ENCODE data around the gene CBLB.

Gene CBLB

DNA sequence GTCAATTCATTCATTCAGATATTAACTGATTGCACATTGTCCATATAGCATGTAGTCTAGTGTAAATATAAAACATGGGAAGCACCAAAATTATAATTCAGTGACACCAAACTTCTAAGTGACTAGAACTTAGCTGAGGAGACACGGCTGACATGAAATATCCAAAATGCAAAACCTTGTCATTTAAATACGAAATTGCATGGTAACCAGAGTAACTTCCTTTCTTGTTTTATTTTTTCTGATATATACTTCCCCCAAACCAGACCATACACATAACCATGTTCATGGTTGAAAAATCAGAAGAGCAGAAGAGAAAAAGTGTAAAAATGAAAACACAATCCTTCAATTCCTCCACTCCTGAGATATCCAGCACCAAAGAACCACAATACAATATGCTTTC, 38.0 kb downstream of the CBLB start:
- no peak overlapping the region for H3K4me3 ChIP-seq (ENCODE audit: low read length)
- TF ChIP-seq, protein P1, sequence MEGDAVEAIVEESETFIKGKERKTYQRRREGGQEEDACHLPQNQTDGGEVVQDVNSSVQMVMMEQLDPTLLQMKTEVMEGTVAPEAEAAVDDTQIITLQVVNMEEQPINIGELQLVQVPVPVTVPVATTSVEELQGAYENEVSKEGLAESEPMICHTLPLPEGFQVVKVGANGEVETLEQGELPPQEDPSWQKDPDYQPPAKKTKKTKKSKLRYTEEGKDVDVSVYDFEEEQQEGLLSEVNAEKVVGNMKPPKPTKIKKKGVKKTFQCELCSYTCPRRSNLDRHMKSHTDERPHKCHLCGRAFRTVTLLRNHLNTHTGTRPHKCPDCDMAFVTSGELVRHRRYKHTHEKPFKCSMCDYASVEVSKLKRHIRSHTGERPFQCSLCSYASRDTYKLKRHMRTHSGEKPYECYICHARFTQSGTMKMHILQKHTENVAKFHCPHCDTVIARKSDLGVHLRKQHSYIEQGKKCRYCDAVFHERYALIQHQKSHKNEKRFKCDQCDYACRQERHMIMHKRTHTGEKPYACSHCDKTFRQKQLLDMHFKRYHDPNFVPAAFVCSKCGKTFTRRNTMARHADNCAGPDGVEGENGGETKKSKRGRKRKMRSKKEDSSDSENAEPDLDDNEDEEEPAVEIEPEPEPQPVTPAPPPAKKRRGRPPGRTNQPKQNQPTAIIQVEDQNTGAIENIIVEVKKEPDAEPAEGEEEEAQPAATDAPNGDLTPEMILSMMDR (conservative IDR thresholded peaks at IDR 0.05; ENCODE audit: low read depth, low read length), result no peak
- no peak for DNase-seq (ENCODE audit: low read depth)

GRCh38 chr3:105829871-105830622, 38.8 kb downstream of the CBLB start:
- no peak overlapping the region for H3K4me3 ChIP-seq (ENCODE audit: low read length)
- TF ChIP-seq, protein P1 (conservative IDR thresholded peaks at IDR 0.05; ENCODE audit: low read depth, low read length), result no peak
- no peak for DNase-seq (ENCODE audit: low read depth)

DNA sequence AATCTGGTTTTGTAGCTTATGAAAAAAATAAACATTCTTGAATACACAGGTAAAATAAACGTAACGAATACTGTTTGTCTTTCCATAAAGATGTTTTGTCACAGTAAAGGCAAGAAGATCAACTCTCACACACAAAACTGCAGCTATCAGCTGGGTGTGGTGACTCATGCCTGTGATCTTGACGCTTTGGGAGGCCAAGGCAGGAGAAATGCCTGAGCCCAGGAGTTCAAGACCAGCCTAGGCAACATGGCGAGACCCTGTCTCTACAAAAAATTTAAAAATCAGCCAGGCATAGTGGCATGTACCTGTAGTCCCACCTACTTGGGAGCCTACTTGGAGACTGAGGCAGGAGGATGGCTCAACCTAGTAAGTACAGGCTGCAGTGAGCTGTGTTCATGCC, 39.6 kb downstream of the CBLB start:
- H3K4me3 ChIP-seq (ENCODE audit: low read length), result no peak overlapping the region
- DNase-seq (ENCODE audit: low read depth), result no peak
- TF ChIP-seq, protein P1 (conservative IDR thresholded peaks at IDR 0.05; ENCODE audit: low read depth, low read length), result no peak

GRCh38 chr3:105828703-105829102, 40.1 kb downstream of the CBLB start:
- TF ChIP-seq, protein P1 (conservative IDR thresholded peaks at IDR 0.05; ENCODE audit: low read depth, low read length), result no peak
- H3K4me3 ChIP-seq (ENCODE audit: low read length), result no peak overlapping the region
- DNase-seq (ENCODE audit: low read depth), result no peak

DNA sequence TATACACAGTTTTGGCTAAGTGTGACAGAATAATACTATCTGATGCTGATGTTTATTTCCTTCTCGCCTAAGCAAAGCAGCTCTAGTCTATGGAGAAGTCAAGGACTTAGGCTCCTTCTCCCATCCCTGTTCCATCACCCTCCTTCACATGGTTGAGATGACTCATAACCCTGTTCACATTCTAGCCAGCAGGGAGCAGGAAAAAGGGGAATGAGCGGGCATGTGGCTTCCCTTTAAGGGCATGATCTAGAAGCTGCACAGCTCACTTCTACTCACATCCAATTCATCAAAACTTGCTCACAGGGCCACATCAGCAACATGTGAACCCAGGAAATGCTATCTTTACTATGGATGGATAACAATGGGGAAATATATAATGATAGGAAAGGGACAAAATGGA, 40.9 kb downstream of the CBLB start:
- H3K4me3 ChIP-seq (ENCODE audit: low read length), result no peak overlapping the region
- peak; percentile 78 for DNase-seq (ENCODE audit: low read depth)
- TF ChIP-seq, protein P1 (conservative IDR thresholded peaks at IDR 0.05; ENCODE audit: low read depth, low read length), result peak; percentile 67

DNA sequence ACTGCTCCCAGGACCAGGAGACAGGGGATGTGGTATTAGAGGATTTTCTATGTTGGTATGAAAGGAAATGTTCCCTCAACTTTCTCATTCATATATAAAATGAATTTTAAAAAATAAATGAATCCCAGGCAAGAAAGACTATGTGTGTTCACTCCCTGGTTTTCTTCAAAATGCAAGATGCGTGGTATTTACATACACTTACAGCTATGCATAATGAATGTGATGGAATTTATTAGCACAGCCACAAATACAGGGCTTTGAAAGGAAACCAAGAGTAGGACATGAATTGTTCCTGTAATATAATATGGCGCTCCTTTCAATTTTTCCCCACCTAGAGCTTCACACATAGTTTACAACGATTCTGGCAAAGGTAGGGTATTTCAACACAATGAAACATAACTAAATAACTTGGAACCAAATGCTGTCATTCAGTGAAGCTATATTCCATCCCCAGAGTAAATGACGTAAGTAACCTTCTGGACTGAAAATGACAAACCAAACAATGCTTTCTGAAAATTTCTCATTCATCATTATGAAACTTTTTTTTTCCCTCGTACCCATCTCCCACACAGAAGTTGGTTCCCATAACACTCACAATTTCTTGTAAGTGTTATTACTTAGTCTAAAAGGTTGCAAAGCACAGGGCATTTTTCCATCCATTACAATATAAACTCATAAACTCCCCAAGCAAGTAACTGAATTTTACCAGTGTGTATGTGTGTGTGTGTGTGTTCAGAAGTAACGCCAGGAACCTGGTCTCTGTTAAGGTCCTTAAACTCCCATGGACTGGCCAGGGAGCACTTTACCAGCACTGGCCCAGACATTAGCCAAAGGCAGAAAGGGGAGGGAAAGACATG, 41.8 kb downstream of the CBLB start:
- H3K4me3 ChIP-seq (ENCODE audit: low read length), result no peak overlapping the region
- TF ChIP-seq, protein P1 (conservative IDR thresholded peaks at IDR 0.05; ENCODE audit: low read depth, low read length), result no peak
- no peak for DNase-seq (ENCODE audit: low read depth)
